K562 (cell line): ENCODE results near the gene AUNIP. TPM values are rescaled to one million over a fixed set of nuclear protein-coding genes. Genes with fewer than 3 reads are reported as not detected.

Source experiments
- AFF1 ChIP-seq, 2 experiments: fragments of 450-650 bp; IDR thresholded peaks; 2 replicates each; pipeline ENCODE4 v1.6.1; 2018; ENCODE audit warnings: mild to moderate bottlenecking in 2 of 2, low read depth in 1 of 2; ENCODE audit not compliant: partially characterized antibody in 2 of 2
- CUX1 ChIP-seq: fragments of 200-800 bp; sonication (Bioruptor generic); IDR thresholded peaks from 2 replicates; pipeline ENCODE4 v1.6.1; 2016; ENCODE audit warnings: missing genetic modification characterization, missing compliant biosample characterization
- E2F3 ChIP-seq: fragments of 250-450 bp; sonication (Bioruptor Pico); IDR thresholded peaks from 2 replicates; pipeline ENCODE4 v1.4.0; 2020; ENCODE audit warnings: mild to moderate bottlenecking
- FOXM1 ChIP-seq, 2 experiments: fragments of 450-650 bp in 1 of 2; sonication (generic) in 1 of 2; formaldehyde crosslinking in 1 of 2; IDR thresholded peaks; 2 replicates each; pipeline versions ENCODE4 v1.6.1 to v1.9.0; 2017 to 2022; ENCODE audit warnings: low read depth in 2 of 2, mild to moderate bottlenecking in 2 of 2, missing genetic modification reagents in 1 of 2, moderate library complexity in 1 of 2
- HDAC8 ChIP-seq: fragments of 450-650 bp; IDR thresholded peaks from 2 replicates; pipeline ENCODE4 v1.6.1; 2016; ENCODE audit warnings: mild to moderate bottlenecking, missing genetic modification characterization, moderate library complexity, missing compliant biosample characterization
- PHTF2 ChIP-seq: fragments of 250-450 bp; sonication (Bioruptor Pico); IDR thresholded peaks from 2 replicates; pipeline ENCODE4 v1.5.0; 2021; ENCODE audit warnings: mild to moderate bottlenecking
- TAF9B ChIP-seq: fragments of 450-650 bp; IDR thresholded peaks from 2 replicates; pipeline ENCODE4 v1.6.1; 2018; ENCODE audit warnings: mild to moderate bottlenecking; ENCODE audit not compliant: partially characterized antibody
- ZBTB17 ChIP-seq: fragments of 450-650 bp; formaldehyde crosslinking; IDR thresholded peaks from 2 replicates; pipeline ENCODE4 v1.4.0; 2020; ENCODE audit warnings: mild to moderate bottlenecking
- ZNF431 ChIP-seq: sonication (generic); formaldehyde crosslinking; IDR thresholded peaks from 2 replicates; pipeline ENCODE4 v1.8.0; 2022; ENCODE audit warnings: mild to moderate bottlenecking, missing genetic modification reagents
- polyA plus RNA-seq, 8 experiments: library from polyadenylated mRNA; depleted of rRNA in 4 of 8; stranded (reverse) in 5 of 8; unstranded in 3 of 8; fragments of >200 nt; fragmentation: Nextera tagmentation in 2 of 8; fragmentation: Illumina TruSeq in 1 of 8; extraction: Ambion mirVana in 2 of 8; extraction: Trizol in 1 of 8; gene quantifications; 2 replicates each; pipeline versions ENCODE4 v1.2.1 to v1.2.3, GENCODE V29; 2011 to 2014; ENCODE audit warnings: inconsistent platforms in 1 of 8, missing spikeins in 1 of 8
- total RNA-seq, 7 experiments: library from RNA; depleted of rRNA in 6 of 7; stranded (reverse); fragments of >200 nt in 6 of 7; fragmentation: Illumina TruSeq in 2 of 7; extraction: Trizol in 2 of 7; gene quantifications; 2 replicates each; pipeline versions ENCODE4 v1.2.1 to v1.2.3, GENCODE V29; 2011 to 2021; ENCODE audit warnings: low replicate concordance in 1 of 7

Gene AUNIP
- total and polyA plus RNA-seq, 9 of the 15 experiments (the other 6 are each of a cell fraction or from before 2014, with no cell fraction given) = 12.1 to 53.8 (median 47.1) TPM

GRCh38 chr1:25906644-25907300, 47.5 kb upstream of the AUNIP start (continued):
- TF ChIP-seq HDAC8 (tag) (no peak), CUX1 (CRISPR knock-in tag) (no peak), E2F3 (CRISPR knock-in tag) (no peak), PHTF2 (CRISPR knock-in tag) (no peak), FOXM1 (IDR thresholded peaks at IDR 0.05; ENCODE audit: low read depth) (no peak), FOXM1 (CRISPR knock-in tag; IDR thresholded peaks at IDR 0.05; ENCODE audit: low read depth) (0 out of 2 replicates have a peak, but pooled peaks have one; percentile 79), ZNF431 (CRISPR knock-in tag) (no peak), ZBTB17 (CRISPR knock-in tag) (no peak), TAF9B (no peak), AFF1 (IDR thresholded peaks at IDR 0.05; ENCODE audit: low read depth in 1 of 2, partially characterized antibody in 2 of 2) (peak in 1 of 2 experiments; percentile 1)
